ENCODE data around the gene WSB1. TPM values are rescaled to one million over a fixed set of nuclear protein-coding genes. Genes with fewer than 3 reads are reported as not detected.

WSB1 gene
- total RNA-seq, 1 donor from 2014 or later: 282 TPM

GRCh38 chr17:27343977-27344607 lies 50.2 kb downstream of the WSB1 start:
- ATAC-seq (no peak), DNase-seq (no peak)
- Histone ChIP-seq H3K4me3 (no peak overlapping the region), H3K9me3 (no peaks in the 10 kb centered on the region), H3K36me3 (no peaks in the 10 kb centered on the region), H3K27ac (no peak overlapping the region), H3K4me1 (peaks cover 24% of the 10 kb centered on the region), H3K27me3 (ENCODE audit: low read depth) (no peaks in the 10 kb centered on the region)
- intact Hi-C loops (cut with DNase I): no loop called here
- TF ChIP-seq CTCF (IDR thresholded peaks at IDR 0.05): no peak

- Histone ChIP-seq H3K27me3 (ENCODE audit: low read depth) (no peaks in the 10 kb centered on the region), H3K4me1 (peaks cover 29% of the 10 kb centered on the region), H3K27ac (no peak overlapping the region), H3K36me3 (no peaks in the 10 kb centered on the region), H3K9me3 (no peaks in the 10 kb centered on the region), H3K4me3 (no peak overlapping the region)
- intact Hi-C loops (cut with DNase I): no loop called here
- no peak for TF ChIP-seq CTCF (IDR thresholded peaks at IDR 0.05)
- ATAC-seq (peak in 1 of 2 donors; percentile 20), DNase-seq (no peak)
Measured at GRCh38 chr17:27345141-27345904, 51.4 kb downstream of the WSB1 start.

GRCh38 chr17:27346228-27346899 lies 52.5 kb downstream of the WSB1 start:
- Histone ChIP-seq H3K27me3 (ENCODE audit: low read depth) (no peaks in the 10 kb centered on the region), H3K4me3 (no peak overlapping the region), H3K27ac (no peak overlapping the region), H3K36me3 (no peaks in the 10 kb centered on the region), H3K4me1 (peaks cover 29% of the 10 kb centered on the region), H3K9me3 (no peaks in the 10 kb centered on the region)
- TF ChIP-seq CTCF (IDR thresholded peaks at IDR 0.05): no peak
- no peak for DNase-seq
- no peak for ATAC-seq
- intact Hi-C loops (cut with DNase I): no loop called here

- H3K9me3 ChIP-seq: no peaks in the 10 kb centered on the region
- intact Hi-C loops (cut with DNase I): no loop called here
- no peak for ATAC-seq
- H3K4me3 ChIP-seq: no peak overlapping the region
- peak overlapping the region; percentile 83 for H3K27ac ChIP-seq
- no peak for DNase-seq
- no peaks in the 10 kb centered on the region for H3K36me3 ChIP-seq
- TF ChIP-seq CTCF (IDR thresholded peaks at IDR 0.05): no peak
- no peaks in the 10 kb centered on the region for H3K27me3 ChIP-seq (ENCODE audit: low read depth)
- peaks cover 42% of the 10 kb centered on the region for H3K4me1 ChIP-seq
Measured at GRCh38 chr17:27348196-27348595, 54.3 kb downstream of the WSB1 start.

- peak overlapping the region; percentile 83 for H3K27ac ChIP-seq
- peaks cover 41% of the 10 kb centered on the region for H3K4me1 ChIP-seq
- TF ChIP-seq CTCF (IDR thresholded peaks at IDR 0.05): no peak
- intact Hi-C loops (cut with DNase I): loop anchor here (10.0 kb wide), 1 partner anchor 255 kb away; no protein-coding TSS in a partner anchor
- no peaks in the 10 kb centered on the region for H3K9me3 ChIP-seq
- H3K27me3 ChIP-seq (ENCODE audit: low read depth): no peaks in the 10 kb centered on the region
- DNase-seq (no peak), ATAC-seq (no peak)
- no peaks in the 10 kb centered on the region for H3K36me3 ChIP-seq
- peak overlapping the region; percentile 54 for H3K4me3 ChIP-seq
Measured at GRCh38 chr17:27349540-27350021, 55.7 kb downstream of the WSB1 start.
